GM19043 (cell line): ENCODE results near the gene DOP1A.
A peak's percentile ranks its signal among the peaks of the same experiment; 100 is the strongest.

Source experiments
- ATAC-seq: cut with Tn5 transposase; IDR thresholded peaks from one replicate; pipeline ENCODE4 v1.9.1; 2021; ENCODE audit warnings: low read depth; ENCODE audit not compliant: unreplicated experiment

Gene DOP1A

DNA sequence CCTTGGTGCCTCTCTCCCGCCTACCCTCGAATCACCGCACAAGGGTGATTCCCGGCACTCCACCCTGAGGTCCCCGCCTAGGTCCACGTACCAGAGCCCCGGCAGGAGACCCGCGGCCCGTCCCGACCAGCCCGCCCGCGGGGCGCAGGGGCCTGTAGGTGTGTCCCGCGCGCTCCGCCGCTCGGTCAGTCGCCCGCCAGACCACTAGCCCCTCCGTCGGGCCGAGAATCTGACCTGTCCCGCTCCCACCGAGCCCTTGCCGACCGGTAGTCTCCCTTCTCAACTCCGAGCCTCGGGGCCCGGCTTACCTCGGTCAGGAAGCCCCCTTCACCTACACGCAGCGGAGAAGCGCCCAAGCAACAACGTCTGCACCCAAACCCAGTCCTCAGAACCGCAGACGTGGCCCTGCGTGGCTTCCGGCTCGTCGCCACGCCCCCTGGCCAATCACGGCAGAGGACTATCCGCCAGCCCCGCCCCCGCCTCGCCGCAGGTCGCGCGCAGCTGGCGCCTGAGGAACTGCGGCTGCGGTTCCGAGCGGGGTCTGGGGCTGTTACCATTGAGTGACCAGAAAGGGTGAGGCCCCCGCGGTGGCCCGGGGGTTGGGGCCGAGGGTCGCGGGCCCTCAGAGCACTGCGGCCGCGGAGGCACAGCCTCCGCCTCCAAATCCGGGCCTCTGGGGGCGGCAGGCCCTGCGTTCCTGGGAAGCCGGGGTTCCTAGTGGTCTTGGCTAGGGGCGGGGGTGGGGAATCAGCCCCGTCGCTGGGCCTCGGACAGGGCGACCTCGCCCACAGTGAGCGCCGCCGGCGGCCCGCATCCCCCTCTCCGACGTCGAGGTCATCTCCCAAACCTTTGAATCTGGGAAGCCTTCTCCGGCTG is 125.6 kb downstream of the DOP1A start, which contains the start of the genes PGM3 and RWDD2A:
PGM3 (minus strand) TSS at position 395 of the 876 bp plus-strand sequence. CDS start 2,253 bp downstream, outside the sequence.
RWDD2A (plus strand) TSS at position 487 of the 876 bp plus-strand sequence. CDS start 1,095 bp downstream, outside the sequence.
- ATAC-seq = peak; percentile 97

DNA sequence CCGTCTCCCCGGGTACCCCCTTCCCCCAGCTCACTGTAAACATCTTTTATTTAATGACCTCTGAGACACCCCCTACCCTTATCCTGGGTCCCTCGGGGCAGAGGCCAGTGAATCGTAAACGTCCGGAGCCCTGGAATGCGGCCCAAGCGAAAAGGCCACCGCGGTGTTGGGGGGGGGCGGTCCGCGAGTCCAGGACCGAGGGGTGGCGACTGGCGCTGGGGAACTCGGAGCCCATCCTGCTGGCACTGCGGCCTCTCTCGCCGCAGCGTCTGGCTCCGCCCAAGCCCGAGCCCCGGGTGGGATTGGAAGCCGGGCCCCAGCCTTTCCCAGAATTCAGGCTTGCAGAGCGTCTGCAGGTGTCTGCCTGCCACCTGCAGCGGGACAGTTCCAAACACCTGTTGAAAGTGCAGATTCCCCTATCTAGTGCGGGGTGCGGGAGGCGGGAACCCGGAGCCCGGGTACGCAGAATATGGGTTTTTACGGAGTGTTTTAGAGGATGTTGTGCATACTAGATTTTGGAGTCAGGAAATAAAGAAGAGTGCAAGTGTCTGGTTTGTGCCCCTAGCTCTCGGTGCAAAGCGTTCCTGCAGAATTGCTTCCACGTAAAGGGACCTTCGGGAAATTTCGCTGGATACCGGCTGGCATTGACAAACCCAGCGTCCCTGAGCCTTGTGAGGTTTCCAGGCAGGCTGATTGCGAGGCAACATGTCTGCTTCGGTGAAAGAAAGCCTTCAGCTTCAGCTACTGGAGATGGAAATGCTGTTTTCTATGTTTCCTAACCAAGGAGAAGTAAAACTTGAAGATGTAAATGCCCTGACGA is 126.5 kb downstream of the DOP1A start:
- peak; percentile 6 for ATAC-seq

- ATAC-seq = no peak
Observed at GRCh38 chr6:83198486-83199172, 131.2 kb downstream of the DOP1A start.

DNA sequence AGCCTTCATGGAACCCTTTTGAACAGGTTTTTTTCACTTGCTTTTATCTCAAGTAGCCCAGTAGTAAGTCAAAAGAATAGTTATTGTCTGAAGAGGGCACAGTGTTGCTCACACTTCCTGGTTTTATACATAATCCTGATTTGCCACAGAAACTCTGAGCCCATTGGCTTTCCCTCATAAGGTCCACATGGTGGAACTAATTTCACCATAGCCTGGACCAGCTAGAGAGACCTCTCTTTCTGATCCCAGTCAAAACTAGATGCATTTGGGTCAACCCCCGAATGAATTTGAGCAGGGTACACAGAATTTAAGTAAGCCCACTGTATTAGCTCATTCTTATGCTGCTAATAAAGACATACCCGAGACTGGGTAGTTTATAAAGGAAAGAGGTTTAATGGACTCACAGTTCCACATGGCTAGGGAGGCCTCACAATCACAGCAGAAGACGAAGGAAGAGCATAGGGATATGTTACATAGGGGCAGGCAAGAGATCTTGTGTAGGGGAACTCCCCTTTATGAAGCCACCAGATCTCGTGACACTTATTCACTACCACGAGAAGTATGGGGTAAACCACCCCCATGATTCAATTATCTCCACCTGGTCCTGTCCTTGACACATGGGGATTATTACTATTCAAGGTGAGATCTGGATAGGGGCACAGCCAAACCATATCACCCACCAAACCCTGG is 131.8 kb downstream of the DOP1A start:
- ATAC-seq = no peak

GRCh38 chr6:83199863-83200225 is 132.4 kb downstream of the DOP1A start:
- no peak for ATAC-seq

DNA sequence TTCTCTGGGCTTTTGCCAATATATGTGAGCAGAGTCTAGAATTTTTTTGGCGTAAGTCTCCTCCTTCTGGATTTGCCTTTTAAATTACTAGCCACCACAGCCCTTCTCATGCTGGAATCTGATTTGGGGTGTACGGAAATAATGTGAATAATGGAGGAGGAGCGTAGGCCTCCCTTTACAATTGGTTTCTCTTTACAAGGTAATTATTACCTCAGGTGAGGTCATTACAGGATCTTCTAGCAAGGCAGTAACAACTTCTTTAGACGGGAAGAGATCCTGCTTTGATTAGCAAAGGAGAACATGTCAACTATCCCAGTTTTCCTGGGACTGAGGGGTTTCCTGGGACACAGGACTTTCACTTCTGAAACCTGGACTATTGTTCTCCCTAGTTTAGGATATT is 134.6 kb downstream of the DOP1A start:
- no peak for ATAC-seq

DNA sequence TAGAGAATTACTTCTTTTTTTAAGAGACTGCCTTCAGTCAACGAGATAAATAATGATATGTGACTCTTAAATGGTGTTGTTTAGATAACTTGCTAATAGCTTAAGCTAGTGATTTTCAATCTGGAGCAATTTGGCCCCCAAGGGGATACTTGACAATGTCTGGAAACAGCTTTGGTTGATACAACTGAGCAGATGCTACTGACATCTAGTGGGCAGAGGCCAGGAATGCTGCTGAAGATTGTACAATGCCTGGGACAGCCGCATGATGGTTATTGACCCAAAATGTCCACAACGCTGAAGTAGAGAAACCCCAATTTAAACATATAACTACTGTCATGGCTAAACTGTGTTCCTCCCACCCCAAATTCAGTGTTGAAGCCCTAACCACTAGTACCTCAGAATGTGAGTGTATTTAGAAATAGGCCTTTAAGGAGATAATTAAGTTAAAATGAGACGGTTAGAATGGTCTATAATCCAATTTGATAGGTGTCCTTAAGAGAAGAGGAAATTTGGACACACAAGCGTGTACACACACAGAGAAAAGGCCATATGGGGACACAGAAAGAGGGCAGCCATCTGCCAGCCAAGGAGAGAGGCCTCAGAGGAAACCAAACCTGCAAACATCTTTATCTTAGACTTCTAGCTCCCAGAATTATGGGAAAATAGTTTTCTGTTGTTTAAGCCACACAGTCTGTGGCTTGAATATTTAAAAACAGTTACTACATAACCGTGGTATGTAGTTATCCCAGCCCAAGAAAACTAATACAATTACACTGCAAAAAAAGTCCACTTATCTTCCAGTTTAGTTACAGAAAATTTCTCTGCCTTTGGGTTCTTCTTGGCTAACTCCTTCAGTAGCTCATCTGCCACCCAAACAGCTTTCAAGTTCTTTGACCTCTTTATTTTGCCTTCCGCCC is 147.9 kb downstream of the DOP1A start:
- ATAC-seq = peak; percentile 100

GRCh38 chr6:83216806-83217205 is 149.3 kb downstream of the DOP1A start:
- ATAC-seq = no peak
